B cell (primary cell): Measurements from ENCODE around the gene WEE1.

ENCODE experiments used
- CTCF ChIP-seq: fragments of 200-600 bp; IDR thresholded peaks from one replicate; pipeline ENCODE4 v1.8.0; 2022; ENCODE audit warnings: antibody characterized with exemption, mild to moderate bottlenecking
- EZH2 ChIP-seq: IDR thresholded peaks from 2 replicates; pipeline ENCODE4 v1.6.1; 2012; ENCODE audit warnings: borderline replicate concordance, low read depth, mild to moderate bottlenecking, moderate library complexity, low read length; ENCODE audit not compliant: insufficient read depth, poor library complexity, severe bottlenecking

GRCh38 chr11:9616042-9616675 is 42.7 kb downstream of the WEE1 start:
- no peak for TF ChIP-seq CTCF
- TF ChIP-seq EZH2 = no peak
